Neural progenitor cell (in vitro differentiated cells): Measurements from ENCODE around the gene FNDC11. TPM values are rescaled to one million over a fixed set of nuclear protein-coding genes. Genes with fewer than 3 reads are reported as not detected.

Experiments used
- total RNA-seq: library from RNA; depleted of rRNA; stranded (reverse); fragments of >200 nt; gene quantifications from 2 replicates; pipeline ENCODE4 v1.2.3, GENCODE V29; 2015; ENCODE audit warnings: low replicate concordance

The FNDC11 gene
- total RNA-seq, 1 donor from 2014 or later = 0.39 TPM

Other genes with a start within 250 kb of the FNDC11 start
- gene CHRNA4, start 192.8 kb upstream of the FNDC11 start, total RNA-seq = 0.68 TPM in 1 of 2 replicates, not detected in the other
- 39.5 and 106 TPM in 2 replicates for gene KCNQ2, start 81.5 kb upstream of the FNDC11 start, total RNA-seq
- gene EEF1A2, start 55.1 kb upstream of the FNDC11 start, total RNA-seq = 0.54 and 1.5 TPM in 2 replicates
- 4.1 and 82.2 TPM in 2 replicates for gene PPDPF, start 33.4 kb upstream of the FNDC11 start, total RNA-seq
- not detected in 2 replicates for gene PTK6, start 16.8 kb upstream of the FNDC11 start, total RNA-seq
- not detected in 2 replicates for gene SRMS, start 6.4 kb upstream of the FNDC11 start, total RNA-seq
- 2.9 and 17.7 TPM in 2 replicates for gene HELZ2, start 20.1 kb downstream of the FNDC11 start, total RNA-seq
- gene GMEB2, start 72.9 kb downstream of the FNDC11 start, total RNA-seq = 8.0 and 18.6 TPM in 2 replicates
- 3.3 and 6.1 TPM in 2 replicates for gene STMN3, start 99.3 kb downstream of the FNDC11 start, total RNA-seq
- 6.0 and 16.7 TPM in 2 replicates for gene RTEL1, start 104.2 kb downstream of the FNDC11 start, total RNA-seq
- 0.25 TPM in 1 of 2 replicates, not detected in the other for gene TNFRSF6B, start 142.5 kb downstream of the FNDC11 start, total RNA-seq
- gene ARFRP1, start 153.8 kb downstream of the FNDC11 start, total RNA-seq = 18.3 and 32.6 TPM in 2 replicates
- 8.2 and 26.8 TPM in 2 replicates for gene ZGPAT, start 153.9 kb downstream of the FNDC11 start, total RNA-seq
- 0.47 and 10.9 TPM in 2 replicates for gene LIME1, start 182.5 kb downstream of the FNDC11 start, total RNA-seq
- gene SLC2A4RG, start 185.6 kb downstream of the FNDC11 start, total RNA-seq = 12.0 and 58.0 TPM in 2 replicates